IMR-90 (cell line): ENCODE results near the gene SLC38A8. TPM values are rescaled to one million over a fixed set of nuclear protein-coding genes. Genes with fewer than 3 reads are reported as not detected.

Experiments
- ATAC-seq: fragments of 200-7000 bp; cut with Tn5 transposase; 2 replicates; pipeline ENCODE4 v1.9.1; 2020; ENCODE audit warnings: low read depth, mild to moderate bottlenecking, moderate library complexity
- BruUV-seq: library from RNA; stranded (reverse); fragments of 400-500 nt; replicated peaks from 2 replicates; lab custom pipeline; 2021; lab: Mats Ljungman, UMichigan
- CTCF ChIA-PET: fragments of 300-600 bp; formaldehyde crosslinking; extraction: SDS; loops from one replicate; lab custom pipeline; 2021; ENCODE audit warnings: antibody characterized with exemption; lab: Yijun Ruan, JAX
- POLR2A ChIA-PET: fragments of 300-600 bp; sonication (Branson Sonifier 250); formaldehyde crosslinking; loops from one replicate; lab custom pipeline; 2022; ENCODE audit warnings: antibody characterized with exemption; ENCODE audit not compliant: unreplicated experiment; lab: Charles Lee
- DNase-seq: peaks from one replicate; pipeline ENCODE4 v3.0.0; 2013
- H2AFZ ChIP-seq: replicated peaks from 2 replicates; pipeline ENCODE3; 2013; ENCODE audit warnings: low read length, mild to moderate bottlenecking; ENCODE audit not compliant: poor library complexity
- H2AK5ac ChIP-seq: 2 replicates; pipeline ENCODE4 v1.6.1; 2013; ENCODE audit warnings: low read depth, low read length, inconsistent platforms
- H2AK9ac ChIP-seq: replicated peaks from 2 replicates; pipeline ENCODE3; 2013; ENCODE audit warnings: mild to moderate bottlenecking, low read depth, low read length, moderate library complexity; ENCODE audit not compliant: poor library complexity
- H2BK120ac ChIP-seq: 2 replicates; pipeline ENCODE4 v1.6.1; 2013; ENCODE audit warnings: low read depth, low read length, inconsistent platforms
- H2BK15ac ChIP-seq: 3 replicates; pipeline ENCODE4 v1.6.1; 2013; ENCODE audit warnings: low read depth, low read length, inconsistent platforms
- H2BK20ac ChIP-seq: 2 replicates; pipeline ENCODE4 v1.6.1; 2013; ENCODE audit warnings: low read depth, mild to moderate bottlenecking, inconsistent platforms, low read length, moderate library complexity
- H2BK5ac ChIP-seq: 2 replicates; pipeline ENCODE4 v1.6.1; 2013; ENCODE audit warnings: mild to moderate bottlenecking, low read depth, low read length, inconsistent platforms; ENCODE audit not compliant: poor library complexity, severe bottlenecking
- H3K14ac ChIP-seq: replicated peaks from 2 replicates; pipeline ENCODE4 v1.6.1; 2013; ENCODE audit warnings: low read depth, low read length, inconsistent platforms
- H3K18ac ChIP-seq: 2 replicates; pipeline ENCODE4 v1.6.1; 2013; ENCODE audit warnings: low read depth, low read length, control low read depth
- H3K23ac ChIP-seq: 2 replicates; pipeline ENCODE4 v1.6.1; 2013; ENCODE audit warnings: low read depth, low read length, inconsistent platforms
- H3K27ac ChIP-seq: 2 replicates; pipeline ENCODE4 v1.5.1; 2013; ENCODE audit warnings: mild to moderate bottlenecking, control low read depth, low read length; ENCODE audit not compliant: insufficient read depth
- H3K27me3 ChIP-seq: 2 replicates; pipeline ENCODE4 v1.6.1; 2013; ENCODE audit warnings: low read length; ENCODE audit not compliant: control insufficient read depth, insufficient read depth
- H3K36me3 ChIP-seq: 2 replicates; pipeline ENCODE4 v1.6.1; 2013; ENCODE audit warnings: low read length, mixed read lengths; ENCODE audit not compliant: control insufficient read depth, insufficient read depth
- H3K4ac ChIP-seq: 2 replicates; pipeline ENCODE4 v1.6.1; 2013; ENCODE audit warnings: low read depth, low read length, inconsistent platforms
- H3K4me1 ChIP-seq: 2 replicates; pipeline ENCODE4 v1.6.1; 2013; ENCODE audit warnings: low read length, mixed read lengths; ENCODE audit not compliant: control insufficient read depth, insufficient read depth
- H3K4me2 ChIP-seq: 2 replicates; pipeline ENCODE4 v1.6.1; 2013; ENCODE audit warnings: low read depth, mild to moderate bottlenecking, control low read depth, low read length, moderate library complexity
- H3K4me3 ChIP-seq: 2 replicates; pipeline ENCODE4 v1.5.1; 2013; ENCODE audit warnings: low read depth, mild to moderate bottlenecking, control low read depth, low read length, moderate library complexity; ENCODE audit not compliant: insufficient read depth
- H3K56ac ChIP-seq: 2 replicates; pipeline ENCODE4 v1.6.1; 2013; ENCODE audit warnings: low read length, inconsistent platforms; ENCODE audit not compliant: insufficient read depth; ENCODE audit errors: extremely low read depth
- H3K79me1 ChIP-seq, 2 experiments: 2 replicates each; pipeline ENCODE4 v1.6.1; 2013; ENCODE audit warnings: low read length in 2 of 2, inconsistent platforms in 1 of 2, low read depth in 1 of 2
- H3K9ac ChIP-seq: 2 replicates; pipeline ENCODE4 v1.6.1; 2013; ENCODE audit warnings: low read depth, low read length, control low read depth
- H3K9me1 ChIP-seq: 2 replicates; pipeline ENCODE4 v1.6.1; 2013; ENCODE audit warnings: low read length, inconsistent platforms; ENCODE audit not compliant: insufficient read depth
- H3K9me3 ChIP-seq: 2 replicates; pipeline ENCODE4 v1.6.1; 2013; ENCODE audit warnings: low read length; ENCODE audit not compliant: control insufficient read depth, insufficient read depth
- H4K20me1 ChIP-seq: 2 replicates; pipeline ENCODE4 v1.6.1; 2013; ENCODE audit warnings: low read length, inconsistent platforms; ENCODE audit not compliant: insufficient read depth
- H4K5ac ChIP-seq: 2 replicates; pipeline ENCODE4 v1.6.1; 2013; ENCODE audit warnings: mild to moderate bottlenecking, low read depth, low read length, control low read depth
- H4K8ac ChIP-seq, 2 experiments: 2 replicates each; pipeline ENCODE4 v1.6.1; 2013; ENCODE audit warnings: low read depth in 2 of 2, low read length in 2 of 2, control low read depth in 1 of 2, inconsistent platforms in 1 of 2
- H4K91ac ChIP-seq: 2 replicates; pipeline ENCODE4 v1.6.1; 2013; ENCODE audit warnings: low read depth, low read length, inconsistent platforms; ENCODE audit not compliant: insufficient read depth
- BHLHE40 ChIP-seq: fragments of 150-350 bp; IDR thresholded peaks from 2 replicates; pipeline ENCODE4 v1.6.1; 2016; ENCODE audit warnings: mild to moderate bottlenecking, low read depth, low read length
- CEBPB ChIP-seq: IDR thresholded peaks from 2 replicates; pipeline ENCODE4 v1.6.1; 2012; ENCODE audit warnings: low read depth, low read length, improper control_type of control experiment
- CHD1 ChIP-seq: IDR thresholded peaks from 2 replicates; pipeline ENCODE4 v1.6.1; 2012; ENCODE audit warnings: low read depth, low read length, improper control_type of control experiment
- ELK1 ChIP-seq: fragments of 150-350 bp; IDR thresholded peaks from 2 replicates; pipeline ENCODE4 v1.6.1; 2016; ENCODE audit warnings: low read depth, mild to moderate bottlenecking, low read length, moderate library complexity, borderline replicate concordance
- FOS ChIP-seq: fragments of 150-350 bp; IDR thresholded peaks from 2 replicates; pipeline ENCODE4 v1.6.1; 2016; ENCODE audit warnings: low read depth, low read length
- MAFK ChIP-seq: IDR thresholded peaks from 2 replicates; pipeline ENCODE4 v1.6.1; 2012; ENCODE audit warnings: low read depth, low read length, improper control_type of control experiment
- MAZ ChIP-seq: IDR thresholded peaks from 2 replicates; pipeline ENCODE4 v1.6.1; 2012; ENCODE audit warnings: low read depth, mild to moderate bottlenecking, low read length, improper control_type of control experiment, moderate library complexity, borderline replicate concordance
- NFE2L2 ChIP-seq: fragments of 150-350 bp; IDR thresholded peaks from 2 replicates; pipeline ENCODE4 v1.6.1; 2016; ENCODE audit warnings: low read depth, mild to moderate bottlenecking, low read length
- POLR2A ChIP-seq: IDR thresholded peaks from 2 replicates; pipeline ENCODE4 v1.6.1; 2012; ENCODE audit warnings: mild to moderate bottlenecking, low read depth, low read length
- RCOR1 ChIP-seq: IDR thresholded peaks from 2 replicates; pipeline ENCODE4 v1.6.1; 2012; ENCODE audit warnings: mild to moderate bottlenecking, low read length, improper control_type of control experiment; ENCODE audit not compliant: insufficient replicate concordance
- RFX5 ChIP-seq: IDR thresholded peaks from 2 replicates; pipeline ENCODE4 v1.8.0; 2012; ENCODE audit warnings: low read depth, mild to moderate bottlenecking, low read length, moderate library complexity
- WGBS, 2 experiments: methylation state at CpG; one replicate each; pipeline versions ENCODE4 v1.1.5 to v1.1.7; 2013; ENCODE audit warnings: missing lambda C conversion rate in 2 of 2; ENCODE audit not compliant: insufficient read length in 1 of 2; ENCODE audit errors: extremely low coverage in 2 of 2; 5-methylcytosine and 5-hydroxymethylcytosine counted together
- dilution Hi-C: fragments of 300-500 bp; cut with HindIII; formaldehyde crosslinking; loops from one replicate; pipeline ENCODE4 v1.14.3; 2018; ENCODE audit warnings: low sequenced_read_pairs; ENCODE audit not compliant: unreplicated experiment
- in situ Hi-C: fragments of 300-500 bp; cut with MboI; formaldehyde crosslinking; loops from 3 replicates; pipeline ENCODE4 v1.14.3; 2019; ENCODE audit warnings: low sequenced_read_pairs, inconsistent platforms, mixed read lengths
- intact Hi-C: fragments of 100-400 bp; cut with micrococcal nuclease; formaldehyde crosslinking; loops from 2 replicates; pipeline ENCODE4 v1.10.0; 2022
- polyA plus RNA-seq, 3 experiments: library from polyadenylated mRNA; depleted of rRNA; stranded (reverse); fragments of >200 nt; gene quantifications; 2 replicates each; pipeline ENCODE4 v1.2.3, GENCODE V29; 2012; ENCODE audit warnings: low replicate concordance in 1 of 3
- total RNA-seq: library from RNA; depleted of rRNA; stranded (reverse); fragments of >200 nt; gene quantifications from 2 replicates; pipeline ENCODE4 v1.2.3, GENCODE V29; 2012

SLC38A8 gene
- total and polyA plus RNA-seq, 2 of the 4 experiments (the other 2 are of a cell fraction) = not detected

- Histone ChIP-seq H2AK5ac (no peak overlapping the region), H3K4me1 (peaks cover 7% of the 10 kb centered on the region), H3K56ac (no peak overlapping the region), H3K4me2 (no peak overlapping the region), H4K8ac (no peak overlapping the region), H3K27me3 (peaks cover 34% of the 10 kb centered on the region), H4K91ac (no peak overlapping the region), H2AK9ac (no peak overlapping the region), H3K9ac (no peak overlapping the region), H2BK20ac (no peak overlapping the region; the same call in 1 of the 2 replicates), H4K20me1 (no peaks in the 10 kb centered on the region), H3K4ac (no peak overlapping the region), H3K9me3 (no peaks in the 10 kb centered on the region), H3K27ac (no peak overlapping the region), H3K18ac (no peak overlapping the region), H2BK5ac (no peak overlapping the region), H4K5ac (no peak overlapping the region), H2BK15ac (no peak overlapping the region), H2BK120ac (no peak overlapping the region), H3K14ac (no peak overlapping the region), H3K79me1 (no peaks in the 10 kb centered on the region), H3K9me1 (no peaks in the 10 kb centered on the region; the same call in 1 of the 2 replicates), H3K36me3 (no peaks in the 10 kb centered on the region), H3K4me3 (no peak overlapping the region), H3K23ac (no peak overlapping the region), H2AFZ (peak overlapping the region; percentile 6)
- BruUV-seq = no TSS peak
- dilution Hi-C loops (no loop called here), in situ Hi-C loops (no loop called here), intact Hi-C loops (no loop called here)
- ChIA-PET CTCF (no interaction called here), POLR2A (interaction anchor here (0.6 to 0.7 kb wide), 3 partner anchors 13 to 17 kb away, joined by 4 to 8 read pairs (median 7); partner anchors contain the start of gene SLC38A8)
- no peak for DNase-seq
- WGBS, 2 experiments = 60% methylated on average over 1 of the region's 15 CpGs; no CpG with 5 or more reads in 1 of the 2 experiments
- TF ChIP-seq NFE2L2 = no peak
- TF ChIP-seq MAZ = no peak
- TF ChIP-seq CHD1 = no peak
- no peak for TF ChIP-seq BHLHE40
- no peak for TF ChIP-seq ELK1
- no peak for TF ChIP-seq RFX5
- TF ChIP-seq POLR2A = no peak
- TF ChIP-seq RCOR1 = no peak
- TF ChIP-seq MAFK = no peak
- TF ChIP-seq CEBPB = no peak
- no peak for TF ChIP-seq FOS
- ATAC-seq = no peak
These were observed 15.0 kb downstream of the SLC38A8 start for GRCh38 chr16:84027625-84028024.
